Large intestine (tissue), 3 donors: ENCODE results near the gene CLIP3. TPM values are rescaled to one million over a fixed set of nuclear protein-coding genes. Genes with fewer than 3 reads are reported as not detected.
"Not testable (repeated sequence)": the region's sequence is repeated elsewhere in the genome, so short reads cannot be mapped to it uniquely, and the experiment has no call there.

Source experiments
- DNase-seq, 2 donors: peaks; one replicate each; pipeline versions ENCODE4 v3.0.0 to v3.0.0-alpha.2; 2013
- H3K27ac ChIP-seq: one replicate; pipeline ENCODE4 v1.5.1; 2013; ENCODE audit warnings: low read length
- H3K27me3 ChIP-seq: 2 replicates; pipeline ENCODE4 v1.6.1; 2013; ENCODE audit warnings: low read length; ENCODE audit not compliant: control insufficient read depth, insufficient read depth
- H3K36me3 ChIP-seq: 2 replicates; pipeline ENCODE4 v1.6.1; 2013; ENCODE audit warnings: low read length; ENCODE audit not compliant: control insufficient read depth, insufficient read depth
- H3K4me1 ChIP-seq: one replicate; pipeline ENCODE4 v1.6.1; 2013; ENCODE audit warnings: low read length; ENCODE audit not compliant: control insufficient read depth, insufficient read depth
- H3K4me3 ChIP-seq: one replicate; pipeline ENCODE4 v1.5.1; 2013; ENCODE audit warnings: low read length
- H3K9me3 ChIP-seq: one replicate; pipeline ENCODE4 v1.6.1; 2013; ENCODE audit warnings: mild to moderate bottlenecking, low read depth, low read length, moderate library complexity; ENCODE audit not compliant: control insufficient read depth
- WGBS: methylation state at CpG from one replicate; pipeline ENCODE4 v1.1.5; 2013; ENCODE audit warnings: low lambda C conversion rate; ENCODE audit not compliant: insufficient coverage; 5-methylcytosine and 5-hydroxymethylcytosine counted together
- polyA plus RNA-seq: library from polyadenylated mRNA; unstranded; fragments of 120-200 nt; gene quantifications from one replicate; pipeline ENCODE4 v1.2.1, GENCODE V29; 2013

CLIP3 gene
- polyA plus RNA-seq, 1 donor = 21.5 TPM

GRCh38 chr19:35991731-35992450 lies 40.8 kb downstream of the CLIP3 start:
- Histone ChIP-seq H3K36me3 (no peaks in the 10 kb centered on the region), H3K4me3 (no peak overlapping the region), H3K4me1 (peaks cover 12% of the 10 kb centered on the region), H3K9me3 (no peaks in the 10 kb centered on the region), H3K27me3 (peaks cover 22% of the 10 kb centered on the region), H3K27ac (no peak overlapping the region)
- WGBS = 100% methylated on average over 1 of the region's 7 CpGs
- no peak for DNase-seq

DNA sequence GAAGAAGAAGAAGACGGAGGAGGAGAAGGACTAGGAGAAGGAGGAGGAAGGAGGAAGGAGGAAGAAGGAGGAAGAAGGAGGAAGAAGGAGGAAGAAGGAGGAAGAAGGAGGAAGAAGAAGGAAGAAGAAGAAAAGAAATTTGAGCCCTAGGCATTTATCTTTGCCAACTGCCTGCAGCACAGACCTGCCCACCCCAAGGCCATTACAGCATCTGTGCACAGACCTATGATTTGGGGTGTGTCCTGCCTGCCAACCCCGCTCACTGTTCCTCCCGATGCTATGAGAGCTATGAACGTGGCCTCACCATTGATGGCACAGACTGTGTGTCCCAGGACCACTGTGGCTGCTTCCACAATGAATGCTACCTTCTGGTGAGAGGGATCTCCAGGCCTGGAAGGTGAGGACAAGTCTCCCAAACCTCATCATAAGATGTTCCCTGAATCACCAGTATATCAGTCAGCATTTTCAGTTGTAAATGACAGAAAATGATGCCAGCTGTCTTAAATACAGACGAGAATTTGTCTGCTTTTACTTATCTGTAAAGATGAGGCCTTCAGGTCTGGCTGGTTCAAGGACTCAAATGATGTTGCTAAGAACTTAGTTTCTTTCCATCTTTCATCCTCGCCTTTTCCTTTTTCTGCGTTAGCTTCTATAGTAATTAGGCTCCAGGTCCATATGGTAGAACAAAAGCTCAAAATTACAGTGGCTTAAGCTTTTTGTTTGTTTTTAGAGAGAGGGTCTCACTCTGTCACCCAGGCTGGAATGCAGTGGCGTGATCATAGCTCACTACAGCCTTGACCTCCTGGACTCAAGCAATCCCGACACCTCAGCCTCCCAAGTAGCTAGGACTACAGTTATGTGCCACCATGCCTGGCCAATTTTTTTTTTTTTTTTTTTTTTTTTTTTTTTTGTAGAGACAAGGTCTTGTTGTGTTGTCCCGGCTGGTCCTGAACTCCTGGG lies 41.6 kb downstream of the CLIP3 start:
- Histone ChIP-seq H3K4me1 (peaks cover 7% of the 10 kb centered on the region), H3K9me3 (no peaks in the 10 kb centered on the region), H3K27ac (no peak overlapping the region), H3K27me3 (peaks cover 31% of the 10 kb centered on the region), H3K4me3 (no peak overlapping the region), H3K36me3 (no peaks in the 10 kb centered on the region)
- WGBS = 88% methylated on average over 3 of the region's 10 CpGs
- DNase-seq = no peak

DNA sequence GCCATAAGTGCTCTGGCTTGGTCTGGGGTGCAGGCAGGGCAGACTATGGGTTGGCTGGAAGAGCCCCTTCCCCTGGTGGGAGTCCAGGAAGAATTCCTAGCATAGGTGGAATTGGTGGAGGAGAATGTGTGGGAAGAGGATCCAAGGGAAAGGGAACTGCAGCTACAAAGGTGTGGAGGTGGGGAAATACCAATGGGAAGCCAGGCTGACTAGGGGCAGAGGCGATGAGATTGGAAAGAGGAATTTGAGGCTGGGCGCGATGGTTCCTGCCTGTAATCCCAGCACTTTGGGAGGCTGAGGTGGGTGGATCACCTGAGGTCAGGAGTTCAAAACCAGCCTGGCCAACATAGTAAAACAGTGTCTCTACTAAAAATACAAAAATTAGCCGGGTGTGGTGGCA lies 42.5 kb downstream of the CLIP3 start:
- no peak overlapping the region for H3K4me3 ChIP-seq
- peaks cover 40% of the 10 kb centered on the region for H3K27me3 ChIP-seq
- no peaks in the 10 kb centered on the region for H3K9me3 ChIP-seq
- 93% methylated on average over 3 of the region's 4 CpGs for WGBS
- no peaks in the 10 kb centered on the region for H3K36me3 ChIP-seq
- no peak for DNase-seq
- H3K27ac ChIP-seq = no peak overlapping the region
- peaks cover 4% of the 10 kb centered on the region for H3K4me1 ChIP-seq

GRCh38 chr19:35988824-35989223 lies 43.8 kb downstream of the CLIP3 start:
- DNase-seq = no peak
- H3K27me3 ChIP-seq = peaks cover 47% of the 10 kb centered on the region
- no CpG with 5 or more reads among the region's 3 CpGs for WGBS
- H3K4me1 ChIP-seq = no peaks in the 10 kb centered on the region
- no peaks in the 10 kb centered on the region for H3K9me3 ChIP-seq
- no peak overlapping the region for H3K4me3 ChIP-seq
- no peak overlapping the region for H3K27ac ChIP-seq
- no peaks in the 10 kb centered on the region for H3K36me3 ChIP-seq

GRCh38 chr19:35987571-35987896 lies 45.1 kb downstream of the CLIP3 start:
- WGBS = 60% methylated on average over 1 of the region's 8 CpGs
- Histone ChIP-seq H3K27ac (no peak overlapping the region), H3K36me3 (no peaks in the 10 kb centered on the region), H3K4me1 (no peaks in the 10 kb centered on the region), H3K9me3 (no peaks in the 10 kb centered on the region), H3K27me3 (peaks cover 50% of the 10 kb centered on the region), H3K4me3 (no peak overlapping the region)
- no peak for DNase-seq

GRCh38 chr19:35986664-35987570 lies 45.8 kb downstream of the CLIP3 start:
- Histone ChIP-seq H3K9me3 (no peaks in the 10 kb centered on the region), H3K27me3 (peaks cover 50% of the 10 kb centered on the region), H3K36me3 (no peaks in the 10 kb centered on the region), H3K4me3 (no peak overlapping the region), H3K27ac (no peak overlapping the region), H3K4me1 (no peaks in the 10 kb centered on the region)
- WGBS = no CpG with 5 or more reads among the region's 54 CpGs
- no peak for DNase-seq

GRCh38 chr19:35986111-35986510 lies 46.6 kb downstream of the CLIP3 start:
- Histone ChIP-seq H3K27me3 (peaks cover 50% of the 10 kb centered on the region), H3K36me3 (no peaks in the 10 kb centered on the region), H3K9me3 (no peaks in the 10 kb centered on the region), H3K4me3 (no peak overlapping the region), H3K27ac (no peak overlapping the region), H3K4me1 (no peaks in the 10 kb centered on the region)
- WGBS = no CpG with 5 or more reads among the region's 5 CpGs
- DNase-seq = no peak

- no CpG with 5 or more reads among the region's 8 CpGs for WGBS
Observed at GRCh38 chr19:35983177-35983576, 49.5 kb downstream of the CLIP3 start.

GRCh38 chr19:35980997-35981396 lies 51.7 kb downstream of the CLIP3 start:
- H3K36me3 ChIP-seq, DNase-seq, H3K4me3 ChIP-seq, H3K9me3 ChIP-seq, H3K27ac ChIP-seq, H3K4me1 ChIP-seq: not testable (repeated sequence)
- H3K27me3 ChIP-seq = peaks cover 24% of the 10 kb centered on the region
- 88% methylated on average over 3 of the region's 4 CpGs for WGBS

More at GRCh38 chr19:35983177-35983576, 49.5 kb downstream of the CLIP3 start:
- H3K9me3 ChIP-seq = no peaks in the 10 kb centered on the region
- no peak overlapping the region for H3K4me3 ChIP-seq
- no peak overlapping the region for H3K27ac ChIP-seq
- peaks cover 44% of the 10 kb centered on the region for H3K27me3 ChIP-seq
- DNase-seq = no peak
- H3K4me1 ChIP-seq = no peaks in the 10 kb centered on the region
- no peaks in the 10 kb centered on the region for H3K36me3 ChIP-seq

DNA sequence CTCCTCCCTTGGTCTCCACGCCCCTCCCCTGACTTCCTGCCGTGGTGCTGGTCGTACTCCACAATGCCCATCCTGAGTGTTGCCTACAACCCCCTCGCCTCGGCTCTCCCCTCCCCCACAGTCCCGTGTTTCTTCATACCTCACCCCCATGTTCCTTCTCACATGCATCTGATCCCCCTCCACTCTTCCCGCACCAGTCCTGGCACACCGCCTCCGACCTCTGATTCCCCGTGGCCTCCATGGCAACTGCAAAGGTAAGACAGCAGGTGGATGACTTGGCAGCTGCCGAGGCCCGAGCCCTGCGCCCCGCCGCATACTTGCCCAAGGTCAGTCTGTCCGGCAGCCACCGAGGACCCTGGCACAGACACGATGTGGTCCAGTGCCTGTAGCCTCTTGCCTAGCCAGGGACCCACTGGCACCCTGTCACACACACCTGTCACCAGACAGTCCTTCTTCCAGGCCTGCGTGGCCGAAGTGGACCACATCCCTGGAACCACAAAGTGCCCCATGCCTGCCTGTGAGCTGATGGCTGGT lies 53.8 kb downstream of the CLIP3 start:
- no peaks in the 10 kb centered on the region for H3K9me3 ChIP-seq
- H3K27me3 ChIP-seq = peaks cover 8% of the 10 kb centered on the region
- 36% methylated on average over 3 of the region's 20 CpGs for WGBS
- H3K4me3 ChIP-seq = no peak overlapping the region
- H3K4me1 ChIP-seq = no peaks in the 10 kb centered on the region
- no peaks in the 10 kb centered on the region for H3K36me3 ChIP-seq
- H3K27ac ChIP-seq = no peak overlapping the region
- DNase-seq = no peak
